HepG2 (cell line): ENCODE results near the gene CD81. TPM values are rescaled to one million over a fixed set of nuclear protein-coding genes. Genes with fewer than 3 reads are reported as not detected.

ENCODE experiments used
- CBX1 ChIP-seq: IDR thresholded peaks from one replicate; pipeline ENCODE4 v1.6.1; 2016; ENCODE audit warnings: antibody characterized with exemption, low read depth
- DZIP1 ChIP-seq: sonication (generic); formaldehyde crosslinking; IDR thresholded peaks from 2 replicates; pipeline ENCODE4 v1.5.0; 2020; ENCODE audit warnings: mild to moderate bottlenecking, missing genetic modification reagents
- PLRG1 ChIP-seq: fragments of 450-650 bp; conservative IDR thresholded peaks from 2 replicates; pipeline ENCODE4 v1.6.1; 2016
- RNF2 ChIP-seq: fragments of 450-650 bp; conservative IDR thresholded peaks from 2 replicates; pipeline ENCODE4 v1.6.1; 2016; ENCODE audit warnings: low read depth
- SMAD9 ChIP-seq: sonication (generic); formaldehyde crosslinking; IDR thresholded peaks from 2 replicates; pipeline ENCODE4 v1.5.1; 2020; ENCODE audit warnings: mild to moderate bottlenecking, missing genetic modification reagents
- TCF7 ChIP-seq: sonication (generic); IDR thresholded peaks from 2 replicates; pipeline ENCODE4 v1.6.1; 2016; ENCODE audit warnings: antibody characterized with exemption, low read depth
- TEAD2 ChIP-seq: sonication (generic); formaldehyde crosslinking; IDR thresholded peaks from 2 replicates; pipeline ENCODE4 v1.9.0; 2021; ENCODE audit warnings: missing genetic modification reagents
- USF2 ChIP-seq, 2 experiments: sonication (generic) in 1 of 2; formaldehyde crosslinking in 1 of 2; IDR thresholded peaks; 2 replicates each; pipeline versions ENCODE4 v1.5.1 to v1.6.1; 2011 to 2020; ENCODE audit warnings: borderline replicate concordance in 1 of 2, low read depth in 1 of 2, low read length in 1 of 2, mild to moderate bottlenecking in 1 of 2, missing genetic modification reagents in 1 of 2, moderate library complexity in 1 of 2
- ZNF367 ChIP-seq: sonication (generic); formaldehyde crosslinking; IDR thresholded peaks from 2 replicates; pipeline ENCODE4 v1.4.0; 2020; ENCODE audit warnings: missing genetic modification reagents, borderline replicate concordance
- ZSCAN21 ChIP-seq: sonication (generic); formaldehyde crosslinking; IDR thresholded peaks from 2 replicates; pipeline ENCODE4 v1.8.0; 2022; ENCODE audit warnings: mild to moderate bottlenecking, missing genetic modification reagents, moderate library complexity, borderline replicate concordance
- polyA plus RNA-seq, 8 experiments: library from polyadenylated mRNA; depleted of rRNA in 3 of 8; stranded (reverse) in 7 of 8; unstranded in 1 of 8; fragments of >200 nt; fragmentation: Illumina TruSeq in 4 of 8; extraction: Trizol in 4 of 8; gene quantifications; 2 replicates each; pipeline versions ENCODE4 v1.2.1 to v1.2.3, GENCODE V29; 2011 to 2016; ENCODE audit warnings: low read depth in 4 of 8, missing spikeins in 1 of 8, mixed read lengths in 1 of 8; ENCODE audit not compliant: insufficient read depth in 1 of 8
- total RNA-seq, 5 experiments: library from RNA; depleted of rRNA; stranded (reverse); fragments of >200 nt; fragmentation: Illumina TruSeq; extraction: Trizol; gene quantifications; 2 replicates each; pipeline ENCODE4 v1.2.3, GENCODE V29; 2016; ENCODE audit warnings: low read depth in 1 of 5
- TF ChIP-seq, protein P1 (sequence below): sonication (generic); formaldehyde crosslinking; IDR thresholded peaks from 2 replicates; pipeline ENCODE4 v1.4.0; 2020; ENCODE audit warnings: missing genetic modification reagents
- TF ChIP-seq, protein P2 (sequence below): sonication (generic); formaldehyde crosslinking; IDR thresholded peaks from 2 replicates; pipeline ENCODE4 v1.4.0; 2020; ENCODE audit warnings: missing genetic modification reagents, borderline replicate concordance

Gene CD81
- total and polyA plus RNA-seq, 2 of the 13 experiments (the other 11 are each of a cell fraction or from before 2014, with no cell fraction given), result not detected

GRCh38 chr11:2409611-2410468 is 32.7 kb downstream of the CD81 start (continued):
- TF ChIP-seq, protein P1, sequence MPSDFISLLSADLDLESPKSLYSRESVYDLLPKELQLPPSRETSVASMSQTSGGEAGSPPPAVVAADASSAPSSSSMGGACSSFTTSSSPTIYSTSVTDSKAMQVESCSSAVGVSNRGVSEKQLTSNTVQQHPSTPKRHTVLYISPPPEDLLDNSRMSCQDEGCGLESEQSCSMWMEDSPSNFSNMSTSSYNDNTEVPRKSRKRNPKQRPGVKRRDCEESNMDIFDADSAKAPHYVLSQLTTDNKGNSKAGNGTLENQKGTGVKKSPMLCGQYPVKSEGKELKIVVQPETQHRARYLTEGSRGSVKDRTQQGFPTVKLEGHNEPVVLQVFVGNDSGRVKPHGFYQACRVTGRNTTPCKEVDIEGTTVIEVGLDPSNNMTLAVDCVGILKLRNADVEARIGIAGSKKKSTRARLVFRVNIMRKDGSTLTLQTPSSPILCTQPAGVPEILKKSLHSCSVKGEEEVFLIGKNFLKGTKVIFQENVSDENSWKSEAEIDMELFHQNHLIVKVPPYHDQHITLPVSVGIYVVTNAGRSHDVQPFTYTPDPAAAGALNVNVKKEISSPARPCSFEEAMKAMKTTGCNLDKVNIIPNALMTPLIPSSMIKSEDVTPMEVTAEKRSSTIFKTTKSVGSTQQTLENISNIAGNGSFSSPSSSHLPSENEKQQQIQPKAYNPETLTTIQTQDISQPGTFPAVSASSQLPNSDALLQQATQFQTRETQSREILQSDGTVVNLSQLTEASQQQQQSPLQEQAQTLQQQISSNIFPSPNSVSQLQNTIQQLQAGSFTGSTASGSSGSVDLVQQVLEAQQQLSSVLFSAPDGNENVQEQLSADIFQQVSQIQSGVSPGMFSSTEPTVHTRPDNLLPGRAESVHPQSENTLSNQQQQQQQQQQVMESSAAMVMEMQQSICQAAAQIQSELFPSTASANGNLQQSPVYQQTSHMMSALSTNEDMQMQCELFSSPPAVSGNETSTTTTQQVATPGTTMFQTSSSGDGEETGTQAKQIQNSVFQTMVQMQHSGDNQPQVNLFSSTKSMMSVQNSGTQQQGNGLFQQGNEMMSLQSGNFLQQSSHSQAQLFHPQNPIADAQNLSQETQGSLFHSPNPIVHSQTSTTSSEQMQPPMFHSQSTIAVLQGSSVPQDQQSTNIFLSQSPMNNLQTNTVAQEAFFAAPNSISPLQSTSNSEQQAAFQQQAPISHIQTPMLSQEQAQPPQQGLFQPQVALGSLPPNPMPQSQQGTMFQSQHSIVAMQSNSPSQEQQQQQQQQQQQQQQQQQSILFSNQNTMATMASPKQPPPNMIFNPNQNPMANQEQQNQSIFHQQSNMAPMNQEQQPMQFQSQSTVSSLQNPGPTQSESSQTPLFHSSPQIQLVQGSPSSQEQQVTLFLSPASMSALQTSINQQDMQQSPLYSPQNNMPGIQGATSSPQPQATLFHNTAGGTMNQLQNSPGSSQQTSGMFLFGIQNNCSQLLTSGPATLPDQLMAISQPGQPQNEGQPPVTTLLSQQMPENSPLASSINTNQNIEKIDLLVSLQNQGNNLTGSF (CRISPR knock-in tag), result peak; percentile 46; the same call in 1 of the 2 replicates
- TF ChIP-seq RNF2 (no peak), PLRG1 (no peak), SMAD9 (no peak), ZNF367 (CRISPR knock-in tag) (no peak), DZIP1 (CRISPR knock-in tag) (no peak), TCF7 (peak; percentile 48; the same call in 1 of the 2 replicates), TEAD2 (no peak), CBX1 (no peak), ZSCAN21 (CRISPR knock-in tag) (0 out of 2 replicates have a peak, but pooled peaks have one; percentile 24), USF2 (IDR thresholded peaks at IDR 0.05; ENCODE audit: low read depth, low read length) (no peak), USF2 (CRISPR knock-in tag; IDR thresholded peaks at IDR 0.05; ENCODE audit: borderline replicate concordance) (no peak)
- TF ChIP-seq, protein P2, sequence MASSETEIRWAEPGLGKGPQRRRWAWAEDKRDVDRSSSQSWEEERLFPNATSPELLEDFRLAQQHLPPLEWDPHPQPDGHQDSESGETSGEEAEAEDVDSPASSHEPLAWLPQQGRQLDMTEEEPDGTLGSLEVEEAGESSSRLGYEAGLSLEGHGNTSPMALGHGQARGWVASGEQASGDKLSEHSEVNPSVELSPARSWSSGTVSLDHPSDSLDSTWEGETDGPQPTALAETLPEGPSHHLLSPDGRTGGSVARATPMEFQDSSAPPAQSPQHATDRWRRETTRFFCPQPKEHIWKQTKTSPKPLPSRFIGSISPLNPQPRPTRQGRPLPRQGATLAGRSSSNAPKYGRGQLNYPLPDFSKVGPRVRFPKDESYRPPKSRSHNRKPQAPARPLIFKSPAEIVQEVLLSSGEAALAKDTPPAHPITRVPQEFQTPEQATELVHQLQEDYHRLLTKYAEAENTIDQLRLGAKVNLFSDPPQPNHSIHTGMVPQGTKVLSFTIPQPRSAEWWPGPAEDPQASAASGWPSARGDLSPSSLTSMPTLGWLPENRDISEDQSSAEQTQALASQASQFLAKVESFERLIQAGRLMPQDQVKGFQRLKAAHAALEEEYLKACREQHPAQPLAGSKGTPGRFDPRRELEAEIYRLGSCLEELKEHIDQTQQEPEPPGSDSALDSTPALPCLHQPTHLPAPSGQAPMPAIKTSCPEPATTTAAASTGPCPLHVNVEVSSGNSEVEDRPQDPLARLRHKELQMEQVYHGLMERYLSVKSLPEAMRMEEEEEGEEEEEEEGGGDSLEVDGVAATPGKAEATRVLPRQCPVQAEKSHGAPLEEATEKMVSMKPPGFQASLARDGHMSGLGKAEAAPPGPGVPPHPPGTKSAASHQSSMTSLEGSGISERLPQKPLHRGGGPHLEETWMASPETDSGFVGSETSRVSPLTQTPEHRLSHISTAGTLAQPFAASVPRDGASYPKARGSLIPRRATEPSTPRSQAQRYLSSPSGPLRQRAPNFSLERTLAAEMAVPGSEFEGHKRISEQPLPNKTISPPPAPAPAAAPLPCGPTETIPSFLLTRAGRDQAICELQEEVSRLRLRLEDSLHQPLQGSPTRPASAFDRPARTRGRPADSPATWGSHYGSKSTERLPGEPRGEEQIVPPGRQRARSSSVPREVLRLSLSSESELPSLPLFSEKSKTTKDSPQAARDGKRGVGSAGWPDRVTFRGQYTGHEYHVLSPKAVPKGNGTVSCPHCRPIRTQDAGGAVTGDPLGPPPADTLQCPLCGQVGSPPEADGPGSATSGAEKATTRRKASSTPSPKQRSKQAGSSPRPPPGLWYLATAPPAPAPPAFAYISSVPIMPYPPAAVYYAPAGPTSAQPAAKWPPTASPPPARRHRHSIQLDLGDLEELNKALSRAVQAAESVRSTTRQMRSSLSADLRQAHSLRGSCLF (CRISPR knock-in tag), result no peak
